Left ventricle myocardium inferior (tissue), 1 donor: ENCODE results near the gene COL5A2. TPM values are rescaled to one million over a fixed set of nuclear protein-coding genes. Genes with fewer than 3 reads are reported as not detected.
A peak's percentile ranks its signal among the peaks of the same experiment; 100 is the strongest.

ENCODE experiments used
- DNase-seq: peaks from one replicate; pipeline ENCODE4 v3.0.0-alpha.2; 2020
- H3K27ac ChIP-seq: fragments of 200-600 bp; replicated peaks from 2 replicates; pipeline ENCODE4 v1.8.0; 2021
- H3K27me3 ChIP-seq: fragments of 200-600 bp; 2 replicates; pipeline ENCODE4 v1.8.0; 2021; ENCODE audit warnings: low read depth
- H3K36me3 ChIP-seq: fragments of 200-600 bp; 2 replicates; pipeline ENCODE4 v1.8.0; 2021
- H3K4me1 ChIP-seq: fragments of 200-600 bp; 2 replicates; pipeline ENCODE4 v1.8.0; 2021
- H3K4me3 ChIP-seq: fragments of 200-600 bp; 2 replicates; pipeline ENCODE4 v1.8.0; 2021; ENCODE audit warnings: mild to moderate bottlenecking, moderate library complexity
- H3K9me3 ChIP-seq: fragments of 200-600 bp; replicated peaks from 2 replicates; pipeline ENCODE4 v1.8.0; 2021
- intact Hi-C: fragments of 100-400 bp; cut with micrococcal nuclease; formaldehyde crosslinking; loops from one replicate; pipeline ENCODE4 v1.11.0; 2022
- total RNA-seq: library from RNA; stranded (reverse); fragmentation: NEBNext Ultra II Directional; extraction: Animal tissue kit (Norgen Biotek cat#: 25700); gene quantifications from one replicate; pipeline ENCODE4 v1.2.1, GENCODE V29; 2021
- TF ChIP-seq, protein P1 (sequence below): fragments of 200-600 bp; IDR thresholded peaks from 2 replicates; pipeline ENCODE4 v1.8.0; 2021; ENCODE audit warnings: antibody characterized with exemption, mild to moderate bottlenecking, borderline replicate concordance
- donor health status: DM: no; HTN: yes; CAD: no; lungs with severe emphysema.

COL5A2 gene
- total RNA-seq, 1 donor from 2014 or later: 9.3 TPM

DNA sequence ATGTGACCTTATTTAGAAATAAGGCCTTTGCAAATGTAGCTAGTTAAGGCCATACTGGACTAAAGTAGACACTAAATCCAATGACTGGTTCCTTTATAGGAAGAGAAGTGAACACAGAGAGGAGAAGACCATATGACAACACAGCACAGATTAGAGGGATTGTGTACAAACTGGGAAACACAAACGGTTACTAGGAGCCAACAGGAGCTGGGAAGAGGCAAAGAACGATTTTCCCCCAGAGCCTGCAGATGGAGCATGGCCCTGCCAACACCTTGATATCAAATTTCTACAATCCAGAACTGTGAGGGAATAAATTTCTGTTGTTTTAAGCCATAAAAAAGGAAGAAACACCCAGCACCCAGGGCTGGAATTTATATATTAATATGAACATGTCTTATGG, 38.7 kb upstream of the COL5A2 start:
- Histone ChIP-seq H3K27ac (no peak overlapping the region), H3K4me3 (no peak overlapping the region), H3K36me3 (no peaks in the 10 kb centered on the region), H3K27me3 (no peaks in the 10 kb centered on the region), H3K4me1 (peaks cover 12% of the 10 kb centered on the region), H3K9me3 (no peaks in the 10 kb centered on the region)
- no peak for DNase-seq
- TF ChIP-seq, protein P1, sequence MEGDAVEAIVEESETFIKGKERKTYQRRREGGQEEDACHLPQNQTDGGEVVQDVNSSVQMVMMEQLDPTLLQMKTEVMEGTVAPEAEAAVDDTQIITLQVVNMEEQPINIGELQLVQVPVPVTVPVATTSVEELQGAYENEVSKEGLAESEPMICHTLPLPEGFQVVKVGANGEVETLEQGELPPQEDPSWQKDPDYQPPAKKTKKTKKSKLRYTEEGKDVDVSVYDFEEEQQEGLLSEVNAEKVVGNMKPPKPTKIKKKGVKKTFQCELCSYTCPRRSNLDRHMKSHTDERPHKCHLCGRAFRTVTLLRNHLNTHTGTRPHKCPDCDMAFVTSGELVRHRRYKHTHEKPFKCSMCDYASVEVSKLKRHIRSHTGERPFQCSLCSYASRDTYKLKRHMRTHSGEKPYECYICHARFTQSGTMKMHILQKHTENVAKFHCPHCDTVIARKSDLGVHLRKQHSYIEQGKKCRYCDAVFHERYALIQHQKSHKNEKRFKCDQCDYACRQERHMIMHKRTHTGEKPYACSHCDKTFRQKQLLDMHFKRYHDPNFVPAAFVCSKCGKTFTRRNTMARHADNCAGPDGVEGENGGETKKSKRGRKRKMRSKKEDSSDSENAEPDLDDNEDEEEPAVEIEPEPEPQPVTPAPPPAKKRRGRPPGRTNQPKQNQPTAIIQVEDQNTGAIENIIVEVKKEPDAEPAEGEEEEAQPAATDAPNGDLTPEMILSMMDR: no peak
- intact Hi-C loops: no loop called here

DNA sequence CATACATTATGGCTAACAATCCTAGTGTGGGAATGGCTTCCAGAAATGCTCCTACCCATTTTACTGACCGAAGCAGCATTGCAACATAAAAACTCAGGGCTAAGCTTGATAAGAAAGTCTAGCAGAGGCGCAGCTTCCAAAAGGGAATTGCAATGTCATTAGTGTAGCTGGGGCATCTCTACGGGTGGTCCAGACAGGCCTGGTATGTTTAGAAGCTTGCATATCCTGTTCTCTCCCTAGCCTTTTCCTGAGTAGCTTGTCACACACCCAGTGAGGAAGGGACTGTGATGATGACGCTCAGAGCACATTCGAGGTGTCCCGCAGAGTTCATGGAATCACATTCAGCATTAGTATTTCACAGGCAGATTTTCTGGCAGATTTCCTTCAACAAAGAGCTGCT, 38.0 kb upstream of the COL5A2 start:
- intact Hi-C loops: no loop called here
- no peak for DNase-seq
- TF ChIP-seq, protein P1: no peak
- peaks cover 11% of the 10 kb centered on the region for H3K4me1 ChIP-seq
- H3K27ac ChIP-seq: peak overlapping the region; percentile 24
- no peaks in the 10 kb centered on the region for H3K9me3 ChIP-seq
- H3K36me3 ChIP-seq: no peaks in the 10 kb centered on the region
- no peaks in the 10 kb centered on the region for H3K27me3 ChIP-seq
- H3K4me3 ChIP-seq: no peak overlapping the region

DNA sequence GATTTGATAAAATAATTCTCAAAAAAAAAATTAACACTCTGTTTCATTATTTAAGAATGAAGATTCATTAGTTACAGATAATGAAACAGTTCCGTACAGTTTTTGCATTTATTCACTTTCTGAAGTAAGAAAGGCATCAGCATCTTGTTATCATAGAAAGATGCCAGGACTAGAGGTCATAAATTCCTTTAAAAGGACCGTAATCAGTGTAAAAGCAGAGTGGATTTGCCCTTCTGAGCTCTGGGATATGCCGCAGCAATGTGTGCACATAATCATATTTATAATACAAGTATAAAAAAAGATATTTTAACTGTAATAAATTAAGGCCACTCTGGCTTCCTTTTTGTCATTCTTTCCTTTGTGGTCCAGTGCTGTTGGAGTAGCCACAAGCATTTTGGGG, 37.5 kb upstream of the COL5A2 start:
- TF ChIP-seq, protein P1: no peak
- intact Hi-C loops: no loop called here

DNA sequence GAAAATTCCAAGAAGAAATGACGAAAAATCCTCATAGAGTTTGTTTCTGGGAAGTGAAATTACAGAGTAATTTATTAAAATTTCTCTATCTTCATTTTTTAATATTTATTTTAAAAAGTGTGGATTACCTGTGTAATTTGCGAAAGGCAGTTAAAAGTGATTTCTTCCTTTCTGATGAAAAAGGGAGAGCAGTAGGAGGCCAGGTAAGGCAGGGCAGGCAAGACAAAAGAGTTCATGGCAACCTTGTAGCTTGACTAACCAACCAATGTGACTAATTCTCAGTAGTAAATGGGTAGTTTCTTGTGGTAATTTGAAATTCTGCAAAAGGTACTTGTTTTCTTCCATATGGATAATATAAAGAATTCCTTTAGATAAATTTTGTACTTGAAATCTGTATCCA, 34.9 kb upstream of the COL5A2 start:
- Histone ChIP-seq H3K27ac (no peak overlapping the region), H3K4me1 (no peaks in the 10 kb centered on the region), H3K9me3 (no peaks in the 10 kb centered on the region), H3K4me3 (no peak overlapping the region), H3K36me3 (no peaks in the 10 kb centered on the region), H3K27me3 (no peaks in the 10 kb centered on the region)
- TF ChIP-seq, protein P1: no peak
- intact Hi-C loops: no loop called here
- DNase-seq: no peak

More for the DNA sequence above, 37.5 kb upstream of the COL5A2 start:
- no peak overlapping the region for H3K4me3 ChIP-seq
- peaks cover 6% of the 10 kb centered on the region for H3K4me1 ChIP-seq
- no peaks in the 10 kb centered on the region for H3K27me3 ChIP-seq
- no peaks in the 10 kb centered on the region for H3K9me3 ChIP-seq
- no peaks in the 10 kb centered on the region for H3K36me3 ChIP-seq
- no peak overlapping the region for H3K27ac ChIP-seq
- DNase-seq: no peak

DNA sequence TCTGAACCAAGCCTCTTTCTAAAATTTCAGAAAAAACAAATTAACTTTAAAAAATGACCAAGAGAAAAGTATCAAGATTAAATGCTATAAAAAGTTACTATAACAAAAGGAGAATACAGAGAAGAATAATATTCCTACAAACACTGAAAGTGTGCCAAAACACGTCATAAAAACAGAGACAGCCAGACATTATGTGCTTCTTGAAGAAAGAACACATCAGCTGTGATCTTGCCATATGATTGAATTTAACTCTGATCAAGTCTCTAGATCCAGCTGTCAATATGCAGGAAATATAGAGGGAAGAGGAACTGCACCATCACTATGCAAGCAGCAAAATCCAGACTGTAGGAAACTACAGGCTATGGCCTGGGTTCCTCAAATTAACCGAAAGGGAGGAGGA, 33.7 kb upstream of the COL5A2 start:
- intact Hi-C loops: no loop called here
- no peaks in the 10 kb centered on the region for H3K36me3 ChIP-seq
- H3K27ac ChIP-seq: no peak overlapping the region
- peaks cover 4% of the 10 kb centered on the region for H3K4me1 ChIP-seq
- TF ChIP-seq, protein P1: no peak
- no peak overlapping the region for H3K4me3 ChIP-seq
- no peaks in the 10 kb centered on the region for H3K27me3 ChIP-seq
- no peaks in the 10 kb centered on the region for H3K9me3 ChIP-seq
- no peak for DNase-seq
